Adrenal gland (tissue), 5 donors: ENCODE data around the gene TM9SF1.

Source experiments
- CTCF ChIP-seq, 6 experiments: fragments of 450-650 bp in 4 of 6; fragments of 200-600 bp in 2 of 6; sonication (generic) in 1 of 6; IDR thresholded peaks; 1 replicate in 5 of 6; 2 replicates in 1 of 6; pipeline versions ENCODE4 v1.5.1 to v1.8.0; 2016 to 2021; ENCODE audit warnings: antibody characterized with exemption in 6 of 6, mild to moderate bottlenecking in 2 of 6, moderate library complexity in 1 of 6
- POLR2A ChIP-seq, 2 donors: fragments of 450-650 bp; IDR thresholded peaks; one replicate each; pipeline ENCODE4 v1.6.1; 2017; ENCODE audit warnings: antibody characterized with exemption in 2 of 2, mild to moderate bottlenecking in 2 of 2, moderate library complexity in 1 of 2
- donor health status: DM: no; HTN: no; CAD: no.

- TF ChIP-seq CTCF (IDR thresholded peaks at IDR 0.05) (no peak), POLR2A (IDR thresholded peaks at IDR 0.05) (no peak)
These were observed 3.7 kb upstream of the TM9SF1 start for GRCh38 chr14:24198814-24199524.
